ENCODE results near the gene SLIT3.

The SLIT3 gene

GRCh38 chr5:168865968-168866367 is 435.0 kb downstream of the SLIT3 start:
- no peak for DNase-seq (ENCODE audit: low read depth, low spot score)
- H3K36me3 ChIP-seq (ENCODE audit: insufficient read depth, low read length) = no peaks in the 10 kb centered on the region
- no peak overlapping the region for H3K4me3 ChIP-seq
- H3K9ac ChIP-seq (ENCODE audit: insufficient read length) = no peak overlapping the region
- TF ChIP-seq FOXP2 (optimal IDR thresholded peaks at IDR 0.05; ENCODE audit: control extremely low read depth, extremely low read length, insufficient read depth) (no peak), EZH2 (IDR thresholded peaks at IDR 0.05) (no peak), POLR2AphosphoS5 (IDR thresholded peaks at IDR 0.05; ENCODE audit: borderline replicate concordance, low read depth, low read length) (no peak)
- H3K9me3 ChIP-seq (ENCODE audit: low read depth, low read length) = no peaks in the 10 kb centered on the region
- no peak overlapping the region for H3K27ac ChIP-seq

GRCh38 chr5:168863021-168863420 is 437.9 kb downstream of the SLIT3 start:
- Histone ChIP-seq H3K9me3 (ENCODE audit: low read depth, low read length) (no peaks in the 10 kb centered on the region), H3K27ac (no peak overlapping the region), H3K4me3 (no peak overlapping the region), H3K9ac (ENCODE audit: insufficient read length) (no peak overlapping the region), H3K36me3 (ENCODE audit: insufficient read depth, low read length) (no peaks in the 10 kb centered on the region)
- DNase-seq (ENCODE audit: low read depth, low spot score) = no peak
- TF ChIP-seq FOXP2 (optimal IDR thresholded peaks at IDR 0.05; ENCODE audit: control extremely low read depth, extremely low read length, insufficient read depth) = no peak
- no peak for TF ChIP-seq EZH2 (IDR thresholded peaks at IDR 0.05)
- no peak for TF ChIP-seq POLR2AphosphoS5 (IDR thresholded peaks at IDR 0.05; ENCODE audit: borderline replicate concordance, low read depth, low read length)

- TF ChIP-seq POLR2AphosphoS5 (IDR thresholded peaks at IDR 0.05; ENCODE audit: borderline replicate concordance, low read depth, low read length) (no peak), FOXP2 (optimal IDR thresholded peaks at IDR 0.05; ENCODE audit: control extremely low read depth, extremely low read length, insufficient read depth) (no peak), EZH2 (IDR thresholded peaks at IDR 0.05) (no peak)
- Histone ChIP-seq H3K27ac (no peak overlapping the region), H3K9me3 (ENCODE audit: low read depth, low read length) (no peaks in the 10 kb centered on the region), H3K4me3 (no peak overlapping the region), H3K9ac (ENCODE audit: insufficient read length) (no peak overlapping the region), H3K36me3 (ENCODE audit: insufficient read depth, low read length) (no peaks in the 10 kb centered on the region)
- no peak for DNase-seq (ENCODE audit: low read depth, low spot score)
These were observed 440.4 kb downstream of the SLIT3 start for GRCh38 chr5:168860503-168860902.

- no peak for DNase-seq (ENCODE audit: low read depth, low spot score)
- H3K9ac ChIP-seq (ENCODE audit: insufficient read length) = no peak overlapping the region
- H3K27ac ChIP-seq = no peak overlapping the region
- no peaks in the 10 kb centered on the region for H3K9me3 ChIP-seq (ENCODE audit: low read depth, low read length)
- no peaks in the 10 kb centered on the region for H3K36me3 ChIP-seq (ENCODE audit: insufficient read depth, low read length)
- TF ChIP-seq EZH2 (IDR thresholded peaks at IDR 0.05) = no peak
- TF ChIP-seq FOXP2 (optimal IDR thresholded peaks at IDR 0.05; ENCODE audit: control extremely low read depth, extremely low read length, insufficient read depth) = no peak
- no peak for TF ChIP-seq POLR2AphosphoS5 (IDR thresholded peaks at IDR 0.05; ENCODE audit: borderline replicate concordance, low read depth, low read length)
- no peak overlapping the region for H3K4me3 ChIP-seq
These were observed 440.9 kb downstream of the SLIT3 start for GRCh38 chr5:168860081-168860480.

GRCh38 chr5:168859471-168859870 is 441.5 kb downstream of the SLIT3 start:
- no peak overlapping the region for H3K9ac ChIP-seq (ENCODE audit: insufficient read length)

GRCh38 chr5:168858994-168859393 is 441.9 kb downstream of the SLIT3 start:
- Histone ChIP-seq H3K9me3 (ENCODE audit: low read depth, low read length) (no peaks in the 10 kb centered on the region), H3K27ac (no peak overlapping the region), H3K9ac (ENCODE audit: insufficient read length) (no peak overlapping the region), H3K4me3 (no peak overlapping the region), H3K36me3 (ENCODE audit: insufficient read depth, low read length) (no peaks in the 10 kb centered on the region)
- no peak for DNase-seq (ENCODE audit: low read depth, low spot score)
- TF ChIP-seq FOXP2 (optimal IDR thresholded peaks at IDR 0.05; ENCODE audit: control extremely low read depth, extremely low read length, insufficient read depth) (no peak), EZH2 (IDR thresholded peaks at IDR 0.05) (no peak), POLR2AphosphoS5 (IDR thresholded peaks at IDR 0.05; ENCODE audit: borderline replicate concordance, low read depth, low read length) (no peak)

More at GRCh38 chr5:168859471-168859870, 441.5 kb downstream of the SLIT3 start:
- no peak for TF ChIP-seq FOXP2 (optimal IDR thresholded peaks at IDR 0.05; ENCODE audit: control extremely low read depth, extremely low read length, insufficient read depth)
- no peak for TF ChIP-seq EZH2 (IDR thresholded peaks at IDR 0.05)
- TF ChIP-seq POLR2AphosphoS5 (IDR thresholded peaks at IDR 0.05; ENCODE audit: borderline replicate concordance, low read depth, low read length) = no peak
- Histone ChIP-seq H3K9me3 (ENCODE audit: low read depth, low read length) (no peaks in the 10 kb centered on the region), H3K4me3 (no peak overlapping the region), H3K27ac (no peak overlapping the region), H3K36me3 (ENCODE audit: insufficient read depth, low read length) (no peaks in the 10 kb centered on the region)
- DNase-seq (ENCODE audit: low read depth, low spot score) = no peak

GRCh38 chr5:168858371-168858770 is 442.6 kb downstream of the SLIT3 start:
- no peak for DNase-seq (ENCODE audit: low read depth, low spot score)
- no peaks in the 10 kb centered on the region for H3K9me3 ChIP-seq (ENCODE audit: low read depth, low read length)
- H3K4me3 ChIP-seq = no peak overlapping the region
- H3K36me3 ChIP-seq (ENCODE audit: insufficient read depth, low read length) = no peaks in the 10 kb centered on the region
- H3K9ac ChIP-seq (ENCODE audit: insufficient read length) = no peak overlapping the region
- TF ChIP-seq FOXP2 (optimal IDR thresholded peaks at IDR 0.05; ENCODE audit: control extremely low read depth, extremely low read length, insufficient read depth) = no peak
- no peak for TF ChIP-seq POLR2AphosphoS5 (IDR thresholded peaks at IDR 0.05; ENCODE audit: borderline replicate concordance, low read depth, low read length)
- TF ChIP-seq EZH2 (IDR thresholded peaks at IDR 0.05) = no peak
- H3K27ac ChIP-seq = no peak overlapping the region

- DNase-seq (ENCODE audit: low read depth, low spot score) = no peak
- Histone ChIP-seq H3K9me3 (ENCODE audit: low read depth, low read length) (no peaks in the 10 kb centered on the region), H3K4me3 (no peak overlapping the region), H3K27ac (no peak overlapping the region), H3K9ac (ENCODE audit: insufficient read length) (no peak overlapping the region), H3K36me3 (ENCODE audit: insufficient read depth, low read length) (no peaks in the 10 kb centered on the region)
- no peak for TF ChIP-seq POLR2AphosphoS5 (IDR thresholded peaks at IDR 0.05; ENCODE audit: borderline replicate concordance, low read depth, low read length)
- no peak for TF ChIP-seq FOXP2 (optimal IDR thresholded peaks at IDR 0.05; ENCODE audit: control extremely low read depth, extremely low read length, insufficient read depth)
- TF ChIP-seq EZH2 (IDR thresholded peaks at IDR 0.05) = no peak
These were observed 447.0 kb downstream of the SLIT3 start for GRCh38 chr5:168853972-168854371.

- H3K9me3 ChIP-seq (ENCODE audit: low read depth, low read length) = no peaks in the 10 kb centered on the region
- TF ChIP-seq EZH2 (IDR thresholded peaks at IDR 0.05) (no peak), FOXP2 (optimal IDR thresholded peaks at IDR 0.05; ENCODE audit: control extremely low read depth, extremely low read length, insufficient read depth) (no peak), POLR2AphosphoS5 (IDR thresholded peaks at IDR 0.05; ENCODE audit: borderline replicate concordance, low read depth, low read length) (no peak)
- no peaks in the 10 kb centered on the region for H3K36me3 ChIP-seq (ENCODE audit: insufficient read depth, low read length)
These were observed 448.6 kb downstream of the SLIT3 start for GRCh38 chr5:168852329-168852728.

More at GRCh38 chr5:168852329-168852728, 448.6 kb downstream of the SLIT3 start:
- H3K9ac ChIP-seq (ENCODE audit: insufficient read length) = no peak overlapping the region
- H3K27ac ChIP-seq = no peak overlapping the region
- H3K4me3 ChIP-seq = no peak overlapping the region
- DNase-seq (ENCODE audit: low read depth, low spot score) = no peak

All from SK-N-MC (cell line).